ENCODE measurements around the gene CDK7.

- TF ChIP-seq, protein P1, sequence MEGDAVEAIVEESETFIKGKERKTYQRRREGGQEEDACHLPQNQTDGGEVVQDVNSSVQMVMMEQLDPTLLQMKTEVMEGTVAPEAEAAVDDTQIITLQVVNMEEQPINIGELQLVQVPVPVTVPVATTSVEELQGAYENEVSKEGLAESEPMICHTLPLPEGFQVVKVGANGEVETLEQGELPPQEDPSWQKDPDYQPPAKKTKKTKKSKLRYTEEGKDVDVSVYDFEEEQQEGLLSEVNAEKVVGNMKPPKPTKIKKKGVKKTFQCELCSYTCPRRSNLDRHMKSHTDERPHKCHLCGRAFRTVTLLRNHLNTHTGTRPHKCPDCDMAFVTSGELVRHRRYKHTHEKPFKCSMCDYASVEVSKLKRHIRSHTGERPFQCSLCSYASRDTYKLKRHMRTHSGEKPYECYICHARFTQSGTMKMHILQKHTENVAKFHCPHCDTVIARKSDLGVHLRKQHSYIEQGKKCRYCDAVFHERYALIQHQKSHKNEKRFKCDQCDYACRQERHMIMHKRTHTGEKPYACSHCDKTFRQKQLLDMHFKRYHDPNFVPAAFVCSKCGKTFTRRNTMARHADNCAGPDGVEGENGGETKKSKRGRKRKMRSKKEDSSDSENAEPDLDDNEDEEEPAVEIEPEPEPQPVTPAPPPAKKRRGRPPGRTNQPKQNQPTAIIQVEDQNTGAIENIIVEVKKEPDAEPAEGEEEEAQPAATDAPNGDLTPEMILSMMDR (tag by site-specific recombination; IDR thresholded peaks at IDR 0.05): no peak
- TF ChIP-seq ZNF366 (tag by site-specific recombination; conservative IDR thresholded peaks at IDR 0.05) (no peak), ZNF133 (tag by site-specific recombination; IDR thresholded peaks at IDR 0.05) (no peak), ZNF121 (tag by site-specific recombination; IDR thresholded peaks at IDR 0.05) (no peak), ZNF664 (tag by site-specific recombination; IDR thresholded peaks at IDR 0.05) (no peak), ZNF529 (tag by site-specific recombination; IDR thresholded peaks at IDR 0.05; ENCODE audit: insufficient replicate concordance) (no peak), INSM2 (tag by site-specific recombination; IDR thresholded peaks at IDR 0.05) (no peak), BCL11A (tag by site-specific recombination; IDR thresholded peaks at IDR 0.05; ENCODE audit: low read depth) (no peak)
These were observed 17.6 kb upstream of the CDK7 start for GRCh38 chr5:69217151-69217511.

Measured in HEK293 (cell line).